ENCODE results near the gene TDRD9.
"Not testable (repeated sequence)": the region's sequence is repeated elsewhere in the genome, so short reads cannot be mapped to it uniquely, and the experiment has no call there.

TDRD9 gene

DNA sequence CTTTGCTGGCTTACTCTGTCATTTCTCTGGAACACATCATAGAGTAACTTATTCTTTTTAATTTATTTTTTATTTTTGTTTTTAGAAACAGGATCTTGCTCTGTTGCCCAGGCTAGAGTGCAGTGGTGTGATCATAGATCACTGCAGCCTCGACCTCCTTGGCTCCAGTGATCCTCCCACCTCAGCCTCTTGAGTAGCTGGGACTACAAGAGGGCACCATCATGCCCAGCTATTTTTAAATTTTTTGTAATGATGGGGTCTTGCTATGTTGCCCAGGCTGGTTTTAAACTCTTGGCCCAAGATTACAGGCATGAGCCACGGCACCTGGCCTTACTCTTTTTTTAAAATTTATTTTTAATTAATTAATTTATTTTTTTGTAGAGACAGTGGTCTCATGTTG lies 46.3 kb downstream of the TDRD9 start:
- in situ Hi-C loops (cut with MboI; ENCODE audit: low pct_unique_long_range_greater_than_20kb, low sequenced_read_pairs, unreplicated experiment), result no loop called here
- TF ChIP-seq, protein P1, sequence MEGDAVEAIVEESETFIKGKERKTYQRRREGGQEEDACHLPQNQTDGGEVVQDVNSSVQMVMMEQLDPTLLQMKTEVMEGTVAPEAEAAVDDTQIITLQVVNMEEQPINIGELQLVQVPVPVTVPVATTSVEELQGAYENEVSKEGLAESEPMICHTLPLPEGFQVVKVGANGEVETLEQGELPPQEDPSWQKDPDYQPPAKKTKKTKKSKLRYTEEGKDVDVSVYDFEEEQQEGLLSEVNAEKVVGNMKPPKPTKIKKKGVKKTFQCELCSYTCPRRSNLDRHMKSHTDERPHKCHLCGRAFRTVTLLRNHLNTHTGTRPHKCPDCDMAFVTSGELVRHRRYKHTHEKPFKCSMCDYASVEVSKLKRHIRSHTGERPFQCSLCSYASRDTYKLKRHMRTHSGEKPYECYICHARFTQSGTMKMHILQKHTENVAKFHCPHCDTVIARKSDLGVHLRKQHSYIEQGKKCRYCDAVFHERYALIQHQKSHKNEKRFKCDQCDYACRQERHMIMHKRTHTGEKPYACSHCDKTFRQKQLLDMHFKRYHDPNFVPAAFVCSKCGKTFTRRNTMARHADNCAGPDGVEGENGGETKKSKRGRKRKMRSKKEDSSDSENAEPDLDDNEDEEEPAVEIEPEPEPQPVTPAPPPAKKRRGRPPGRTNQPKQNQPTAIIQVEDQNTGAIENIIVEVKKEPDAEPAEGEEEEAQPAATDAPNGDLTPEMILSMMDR (IDR thresholded peaks at IDR 0.05; ENCODE audit: extremely low read depth, insufficient read depth, missing control alignments), result no peak
- DNase-seq (ENCODE audit: low spot score), result no peak

DNA sequence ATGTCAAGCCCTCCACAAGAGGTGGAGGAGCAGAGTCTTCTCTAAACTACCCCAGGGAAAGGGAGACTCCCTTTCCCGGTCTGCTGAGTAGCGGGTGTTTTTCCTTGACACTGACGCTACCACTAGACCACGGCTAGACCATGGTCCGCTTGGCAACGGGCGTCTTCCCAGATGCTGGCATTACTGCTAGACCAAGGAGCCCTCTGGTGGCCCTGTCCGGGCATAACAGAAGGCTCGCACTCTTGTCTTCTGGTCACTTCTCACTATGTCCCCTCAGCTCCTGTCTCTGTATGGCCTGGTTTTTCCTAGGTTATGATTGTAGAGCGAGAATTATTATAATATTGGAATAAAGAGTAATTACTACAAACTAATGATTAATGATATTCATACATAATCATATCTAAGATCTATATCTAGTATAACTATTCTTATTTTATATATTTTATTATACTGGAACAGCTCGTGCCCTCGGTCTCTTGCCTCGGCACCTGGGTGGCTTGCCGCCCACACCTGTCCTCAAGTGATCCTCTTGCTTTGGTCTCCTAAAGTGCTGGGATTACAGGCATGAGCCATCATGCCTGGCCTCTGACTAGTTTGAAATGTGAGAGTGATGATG lies 52.5 kb downstream of the TDRD9 start:
- in situ Hi-C loops (cut with MboI; ENCODE audit: low pct_unique_long_range_greater_than_20kb, low sequenced_read_pairs, unreplicated experiment); DNase-seq (ENCODE audit: low spot score): not testable (repeated sequence)
- TF ChIP-seq, protein P1 (IDR thresholded peaks at IDR 0.05; ENCODE audit: extremely low read depth, insufficient read depth, missing control alignments), result peak; percentile 29

DNA sequence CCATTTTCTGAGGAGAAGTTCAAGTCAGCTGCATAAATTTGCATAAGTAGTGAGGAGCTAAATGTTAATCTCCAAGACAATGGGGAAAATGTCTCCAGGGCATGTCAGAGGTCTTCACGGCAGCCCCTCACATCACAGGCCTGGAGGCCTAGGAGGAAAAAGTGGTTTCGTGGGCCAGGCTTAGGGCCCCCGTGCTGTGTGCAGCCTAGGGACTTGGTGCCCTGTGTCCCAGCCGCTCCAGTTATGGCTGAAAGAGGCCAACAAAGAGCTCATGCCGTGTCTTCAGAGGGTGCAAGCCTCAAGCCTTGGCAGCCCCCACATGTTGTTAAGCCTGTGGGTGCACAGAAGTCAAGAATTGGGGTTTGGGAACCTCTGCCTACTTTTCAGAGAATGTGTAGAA lies 55.9 kb downstream of the TDRD9 start:
- in situ Hi-C loops (cut with MboI; ENCODE audit: low pct_unique_long_range_greater_than_20kb, low sequenced_read_pairs, unreplicated experiment), result no loop called here
- no peak for DNase-seq (ENCODE audit: low spot score)
- TF ChIP-seq, protein P1 (IDR thresholded peaks at IDR 0.05; ENCODE audit: extremely low read depth, insufficient read depth, missing control alignments), result no peak

DNA sequence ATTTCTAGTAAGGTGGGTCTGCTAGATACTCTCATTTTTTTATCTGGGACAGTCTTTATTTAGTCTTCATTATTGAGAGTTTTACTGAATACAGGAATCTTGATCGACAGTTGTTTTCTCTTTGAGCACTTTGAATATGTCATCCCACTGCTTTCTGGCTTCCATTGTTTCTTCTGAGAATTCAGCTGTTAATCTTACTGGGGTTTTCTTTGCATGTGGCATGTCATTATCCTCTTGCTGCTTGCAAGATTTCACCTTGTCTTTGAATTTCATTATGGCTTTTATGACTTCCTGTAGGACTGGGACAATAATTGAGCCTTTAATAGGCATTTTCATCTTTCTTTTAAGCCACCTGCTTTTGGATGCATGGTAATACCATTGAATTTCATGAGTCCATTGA lies 60.8 kb downstream of the TDRD9 start:
- TF ChIP-seq, protein P1 (IDR thresholded peaks at IDR 0.05; ENCODE audit: extremely low read depth, insufficient read depth, missing control alignments), result no peak
- no peak for DNase-seq (ENCODE audit: low spot score)
- in situ Hi-C loops (cut with MboI; ENCODE audit: low pct_unique_long_range_greater_than_20kb, low sequenced_read_pairs, unreplicated experiment), result no loop called here

DNA sequence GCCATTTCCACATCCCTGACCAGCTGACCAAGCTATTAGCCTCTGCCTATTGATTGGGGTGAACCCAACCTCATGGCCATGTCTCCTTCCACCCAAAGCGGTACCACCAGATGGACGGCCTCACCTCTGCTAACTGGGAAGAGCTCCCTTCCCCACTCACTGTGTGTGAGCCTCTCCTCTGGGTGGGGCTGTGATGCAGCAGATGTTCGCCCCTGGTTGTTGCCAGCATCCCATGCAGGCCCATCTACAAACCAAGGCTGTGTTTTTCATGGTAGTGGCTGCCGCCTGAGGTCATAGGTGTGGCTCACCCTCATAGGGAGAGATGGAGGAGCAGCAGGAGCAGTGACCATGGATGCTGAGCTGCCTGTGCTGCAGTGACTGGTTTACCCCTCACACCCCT lies 61.7 kb downstream of the TDRD9 start:
- TF ChIP-seq, protein P1 (IDR thresholded peaks at IDR 0.05; ENCODE audit: extremely low read depth, insufficient read depth, missing control alignments), result no peak
- in situ Hi-C loops (cut with MboI; ENCODE audit: low pct_unique_long_range_greater_than_20kb, low sequenced_read_pairs, unreplicated experiment), result no loop called here
- DNase-seq (ENCODE audit: low spot score), result no peak

DNA sequence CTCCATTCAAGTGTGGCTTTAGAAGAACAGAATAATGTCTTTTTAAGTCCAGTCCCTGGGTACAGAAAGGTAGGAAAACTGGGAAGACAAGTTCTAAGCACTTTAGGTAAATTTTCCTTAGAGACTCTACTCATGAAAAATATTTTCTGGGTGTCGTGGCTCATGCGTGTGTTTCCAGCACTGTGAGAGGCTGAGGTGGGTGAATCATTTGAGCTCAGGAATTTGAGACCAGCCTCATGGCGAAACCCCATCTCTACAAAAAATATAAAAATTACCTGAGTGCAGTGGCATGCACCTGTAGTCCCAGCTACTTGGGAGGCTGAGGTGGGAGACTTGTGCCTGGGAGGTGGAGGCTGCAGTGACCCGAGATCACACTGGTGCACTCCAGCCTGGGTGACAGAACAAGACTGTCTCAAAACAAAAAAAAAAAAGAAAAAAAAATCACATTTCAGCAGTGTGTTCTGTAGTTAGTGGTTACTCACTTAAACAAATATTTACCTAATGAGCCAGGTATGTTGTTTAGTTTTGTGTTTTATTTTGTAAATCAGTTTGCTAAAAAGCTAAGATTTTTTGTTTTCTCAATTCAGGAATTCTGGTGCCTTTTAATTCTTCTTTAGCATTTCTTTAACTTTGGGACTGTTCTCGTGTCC lies 66.4 kb downstream of the TDRD9 start:
- TF ChIP-seq, protein P1 (IDR thresholded peaks at IDR 0.05; ENCODE audit: extremely low read depth, insufficient read depth, missing control alignments), result no peak
- in situ Hi-C loops (cut with MboI; ENCODE audit: low pct_unique_long_range_greater_than_20kb, low sequenced_read_pairs, unreplicated experiment), result no loop called here
- no peak for DNase-seq (ENCODE audit: low spot score)
